ENCODE results near the gene DMTF1. TPM values are rescaled to one million over a fixed set of nuclear protein-coding genes. Genes with fewer than 3 reads are reported as not detected.

DMTF1 gene
- total RNA-seq, 1 experiment from 2014 or later = 90.5 TPM

DNA sequence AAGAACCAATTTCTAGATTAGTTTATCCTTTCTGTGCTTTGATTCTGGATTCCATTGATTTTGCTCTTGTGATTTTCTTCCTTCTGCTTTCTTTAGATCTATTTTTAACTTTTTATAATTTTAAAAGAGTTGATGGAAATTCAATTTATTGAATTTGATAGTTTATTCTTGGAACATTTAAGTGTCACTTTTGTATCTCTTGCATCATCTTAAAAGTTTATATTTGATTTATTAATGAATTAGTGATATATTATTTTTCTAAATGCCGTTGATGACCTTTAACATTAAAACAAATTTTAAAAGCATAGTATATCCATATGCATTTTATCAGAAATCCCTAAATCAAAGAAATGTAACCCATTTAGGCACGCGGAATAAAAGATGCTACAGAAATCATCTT is 26.9 kb downstream of the DMTF1 start:
- Histone ChIP-seq H3K36me3 (ENCODE audit: insufficient read depth, low read length, poor library complexity, severe bottlenecking) (peaks cover 89% of the 10 kb centered on the region), H3K4me1 (ENCODE audit: insufficient read depth, low read length, poor library complexity, severe bottlenecking) (peaks cover 5% of the 10 kb centered on the region), H3K27ac (ENCODE audit: low read depth, low read length, poor library complexity, severe bottlenecking) (no peak overlapping the region), H3K4me3 (ENCODE audit: low read depth, low read length, poor library complexity, severe bottlenecking) (no peak overlapping the region), H3K9me3 (ENCODE audit: low read depth, low read length, poor library complexity, severe bottlenecking) (no peaks in the 10 kb centered on the region), H3K27me3 (replicated peaks; ENCODE audit: insufficient read depth, low read depth, low read length, poor library complexity) (no peaks in the 10 kb centered on the region)
- intact Hi-C loops (cut with micrococcal nuclease; ENCODE audit: unreplicated experiment) = no loop called here
- POLR2A ChIA-PET (ENCODE audit: low non-redundant PET) = no interaction called here
- CTCF ChIA-PET = no interaction called here
- no peak for TF ChIP-seq EZH2 (IDR thresholded peaks at IDR 0.05; ENCODE audit: borderline replicate concordance, low read depth, low read length, poor library complexity, severe bottlenecking)
- TF ChIP-seq, protein P1, sequence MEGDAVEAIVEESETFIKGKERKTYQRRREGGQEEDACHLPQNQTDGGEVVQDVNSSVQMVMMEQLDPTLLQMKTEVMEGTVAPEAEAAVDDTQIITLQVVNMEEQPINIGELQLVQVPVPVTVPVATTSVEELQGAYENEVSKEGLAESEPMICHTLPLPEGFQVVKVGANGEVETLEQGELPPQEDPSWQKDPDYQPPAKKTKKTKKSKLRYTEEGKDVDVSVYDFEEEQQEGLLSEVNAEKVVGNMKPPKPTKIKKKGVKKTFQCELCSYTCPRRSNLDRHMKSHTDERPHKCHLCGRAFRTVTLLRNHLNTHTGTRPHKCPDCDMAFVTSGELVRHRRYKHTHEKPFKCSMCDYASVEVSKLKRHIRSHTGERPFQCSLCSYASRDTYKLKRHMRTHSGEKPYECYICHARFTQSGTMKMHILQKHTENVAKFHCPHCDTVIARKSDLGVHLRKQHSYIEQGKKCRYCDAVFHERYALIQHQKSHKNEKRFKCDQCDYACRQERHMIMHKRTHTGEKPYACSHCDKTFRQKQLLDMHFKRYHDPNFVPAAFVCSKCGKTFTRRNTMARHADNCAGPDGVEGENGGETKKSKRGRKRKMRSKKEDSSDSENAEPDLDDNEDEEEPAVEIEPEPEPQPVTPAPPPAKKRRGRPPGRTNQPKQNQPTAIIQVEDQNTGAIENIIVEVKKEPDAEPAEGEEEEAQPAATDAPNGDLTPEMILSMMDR (conservative IDR thresholded peaks at IDR 0.05; ENCODE audit: low read depth, low read length) = no peak
- no peak for DNase-seq (ENCODE audit: low spot score)
- BruUV-seq (replicated peaks) = no TSS peak

- ChIA-PET CTCF (no interaction called here), POLR2A (ENCODE audit: low non-redundant PET) (no interaction called here)
- DNase-seq (ENCODE audit: low spot score) = no peak
- H3K27ac ChIP-seq (ENCODE audit: low read depth, low read length, poor library complexity, severe bottlenecking) = no peak overlapping the region
- no peaks in the 10 kb centered on the region for H3K27me3 ChIP-seq (replicated peaks; ENCODE audit: insufficient read depth, low read depth, low read length, poor library complexity)
- no peaks in the 10 kb centered on the region for H3K9me3 ChIP-seq (ENCODE audit: low read depth, low read length, poor library complexity, severe bottlenecking)
- no peak overlapping the region for H3K4me3 ChIP-seq (ENCODE audit: low read depth, low read length, poor library complexity, severe bottlenecking)
- H3K36me3 ChIP-seq (ENCODE audit: insufficient read depth, low read length, poor library complexity, severe bottlenecking) = peaks cover 97% of the 10 kb centered on the region
- no peaks in the 10 kb centered on the region for H3K4me1 ChIP-seq (ENCODE audit: insufficient read depth, low read length, poor library complexity, severe bottlenecking)
- no peak for TF ChIP-seq EZH2 (IDR thresholded peaks at IDR 0.05; ENCODE audit: borderline replicate concordance, low read depth, low read length, poor library complexity, severe bottlenecking)
- TF ChIP-seq, protein P1 (conservative IDR thresholded peaks at IDR 0.05; ENCODE audit: low read depth, low read length) = no peak
- intact Hi-C loops (cut with micrococcal nuclease; ENCODE audit: unreplicated experiment) = no loop called here
- no TSS peak for BruUV-seq (replicated peaks)
Measured at GRCh38 chr7:87187120-87187519, 34.9 kb downstream of the DMTF1 start.

DNA sequence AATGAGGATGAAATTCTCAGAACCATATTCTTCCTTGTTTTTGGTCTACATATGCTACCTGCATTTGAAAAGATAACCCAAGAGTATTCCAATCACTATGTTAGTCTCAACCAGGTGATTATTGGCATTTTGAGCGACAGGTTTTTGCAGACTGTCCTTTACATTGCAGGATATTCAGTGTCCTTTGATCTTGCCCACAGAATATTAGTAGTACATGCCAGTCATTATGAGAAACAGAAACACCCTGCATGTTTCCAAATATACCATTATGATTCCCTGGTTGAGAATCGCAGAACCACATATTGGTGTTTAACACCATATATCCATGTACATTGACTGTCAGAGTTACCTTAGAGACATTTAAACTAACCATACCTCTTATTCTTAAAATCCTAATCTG is 36.7 kb downstream of the DMTF1 start:
- peaks cover 97% of the 10 kb centered on the region for H3K36me3 ChIP-seq (ENCODE audit: insufficient read depth, low read length, poor library complexity, severe bottlenecking)

More for the DNA sequence above, 36.7 kb downstream of the DMTF1 start:
- BruUV-seq (replicated peaks) = no TSS peak
- CTCF ChIA-PET = no interaction called here
- Histone ChIP-seq H3K9me3 (ENCODE audit: low read depth, low read length, poor library complexity, severe bottlenecking) (no peaks in the 10 kb centered on the region), H3K27me3 (replicated peaks; ENCODE audit: insufficient read depth, low read depth, low read length, poor library complexity) (no peaks in the 10 kb centered on the region), H3K27ac (ENCODE audit: low read depth, low read length, poor library complexity, severe bottlenecking) (no peak overlapping the region), H3K4me1 (ENCODE audit: insufficient read depth, low read length, poor library complexity, severe bottlenecking) (no peaks in the 10 kb centered on the region), H3K4me3 (ENCODE audit: low read depth, low read length, poor library complexity, severe bottlenecking) (no peak overlapping the region)
- TF ChIP-seq, protein P1 (conservative IDR thresholded peaks at IDR 0.05; ENCODE audit: low read depth, low read length) = no peak
- TF ChIP-seq EZH2 (IDR thresholded peaks at IDR 0.05; ENCODE audit: borderline replicate concordance, low read depth, low read length, poor library complexity, severe bottlenecking) = no peak
- POLR2A ChIA-PET (ENCODE audit: low non-redundant PET) = no interaction called here
- intact Hi-C loops (cut with micrococcal nuclease; ENCODE audit: unreplicated experiment) = no loop called here
- no peak for DNase-seq (ENCODE audit: low spot score)
